Panc1 (cell line): ENCODE data around the gene HSD17B10. TPM values are rescaled to one million over a fixed set of nuclear protein-coding genes. Genes with fewer than 3 reads are reported as not detected.

Experiments used
- ATAC-seq: fragments of 200-7000 bp; cut with Tn5 transposase; 2 replicates; pipeline ENCODE4 v1.9.1; 2020; ENCODE audit warnings: mild to moderate bottlenecking, moderate library complexity
- BruUV-seq: library from RNA; stranded (reverse); fragments of 400-500 nt; replicated peaks from 2 replicates; lab custom pipeline; 2021; lab: Mats Ljungman, UMichigan
- CTCF ChIA-PET: fragments of 300-600 bp; sonication (Branson Sonifier 250); formaldehyde crosslinking; loops from one replicate; lab custom pipeline; 2022; ENCODE audit warnings: antibody characterized with exemption; lab: Charles Lee
- POLR2A ChIA-PET: fragments of 300-600 bp; sonication (Branson Sonifier 250); formaldehyde crosslinking; loops from one replicate; lab custom pipeline; 2022; ENCODE audit warnings: antibody characterized with exemption; lab: Charles Lee
- DNase-seq: peaks from one replicate; pipeline ENCODE4 v3.0.0-alpha.2; 2010; ENCODE audit warnings: low read depth, low spot score
- H3K27ac ChIP-seq: 2 replicates; pipeline ENCODE4 v1.5.1; 2011; ENCODE audit warnings: mild to moderate bottlenecking, low read length, inconsistent platforms
- H3K27me3 ChIP-seq: fragments of 200-500 bp; sonication (Bioruptor generic); 2 replicates; pipeline ENCODE4 v1.6.0; 2014; ENCODE audit warnings: low read length, inconsistent platforms; ENCODE audit not compliant: control insufficient read depth, insufficient read depth
- H3K36me3 ChIP-seq: fragments of 200-500 bp; sonication (Bioruptor generic); 2 replicates; pipeline ENCODE4 v1.5.1; 2014; ENCODE audit warnings: inconsistent platforms, mild to moderate bottlenecking, low read length, moderate library complexity; ENCODE audit not compliant: control insufficient read depth, insufficient read depth
- H3K4me1 ChIP-seq: 2 replicates; pipeline ENCODE4 v1.5.1; 2011; ENCODE audit warnings: inconsistent platforms, mild to moderate bottlenecking, low read length, moderate library complexity; ENCODE audit not compliant: control insufficient read depth, insufficient read depth
- H3K4me3 ChIP-seq, 2 experiments: 2 replicates each; pipeline ENCODE4 v1.5.1; 2011 to 2012; ENCODE audit warnings: low read depth in 2 of 2, low read length in 2 of 2, mild to moderate bottlenecking in 2 of 2, inconsistent platforms in 1 of 2, moderate library complexity in 1 of 2
- H3K9me3 ChIP-seq: fragments of 200-500 bp; sonication (Bioruptor generic); 2 replicates; pipeline ENCODE4 v1.5.1; 2014; ENCODE audit warnings: low read depth, mild to moderate bottlenecking, inconsistent platforms, low read length, moderate library complexity; ENCODE audit not compliant: control insufficient read depth, insufficient read depth
- POLR2AphosphoS5 ChIP-seq: IDR thresholded peaks from 2 replicates; pipeline ENCODE4 v1.6.1; 2012; ENCODE audit warnings: mild to moderate bottlenecking, low read depth, low read length, moderate library complexity
- SIN3A ChIP-seq: IDR thresholded peaks from 2 replicates; pipeline ENCODE4 v1.6.1; 2012; ENCODE audit warnings: low read depth, mild to moderate bottlenecking, low read length, moderate library complexity, borderline replicate concordance; ENCODE audit not compliant: insufficient read depth
- TCF7L2 ChIP-seq: IDR thresholded peaks from 2 replicates; pipeline ENCODE4 v1.6.1; 2011; ENCODE audit warnings: mild to moderate bottlenecking, low read depth, low read length, inconsistent platforms
- in situ Hi-C: cut with HindIII; loops from 2 replicates; pipeline ENCODE4 v1.10.0; 2016; ENCODE audit warnings: low sequenced_read_pairs, low pct_unique_long_range_greater_than_20kb
- intact Hi-C: fragments of 100-400 bp; cut with micrococcal nuclease; formaldehyde crosslinking; loops from one replicate; pipeline ENCODE4 v1.10.0; 2022; ENCODE audit not compliant: unreplicated experiment
- total RNA-seq: library from RNA; stranded (reverse); gene quantifications from one replicate; pipeline ENCODE4 v1.2.1, GENCODE V29; 2021; ENCODE audit not compliant: unreplicated experiment
- TF ChIP-seq, protein P1 (sequence below): fragments of 450-650 bp; IDR thresholded peaks from 2 replicates; pipeline ENCODE4 v1.5.1; 2017; ENCODE audit warnings: mild to moderate bottlenecking
- TF ChIP-seq, protein P2 (sequence below), 2 experiments: IDR thresholded peaks; 2 replicates each; pipeline ENCODE4 v1.6.1; 2011 to 2012; ENCODE audit warnings: low read depth in 2 of 2, control low read depth in 1 of 2, low read length in 1 of 2, mild to moderate bottlenecking in 1 of 2, moderate library complexity in 1 of 2; ENCODE audit not compliant: insufficient read depth in 1 of 2

Gene HSD17B10
- total RNA-seq, 1 experiment from 2014 or later: 216 TPM

DNA sequence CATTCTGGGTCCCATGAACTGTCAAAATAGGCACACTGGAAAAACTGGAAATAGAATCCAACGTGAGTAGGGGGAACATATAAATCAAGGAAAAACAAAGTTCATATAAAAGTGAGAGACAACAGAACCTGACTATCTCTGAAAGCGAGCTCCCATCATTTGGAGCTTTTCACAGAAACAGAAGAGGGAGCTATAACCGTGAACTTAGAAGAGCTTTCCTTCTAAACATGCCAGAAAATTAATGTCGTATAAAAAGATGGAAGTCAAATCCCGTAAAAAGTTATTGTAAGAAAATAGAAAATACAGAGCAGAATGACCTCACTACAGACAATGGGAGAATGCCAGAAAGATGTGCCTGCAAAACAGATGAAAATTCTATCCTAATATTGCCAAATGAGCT, 23.9 kb upstream of the HSD17B10 start:
- BruUV-seq: no TSS peak
- CTCF ChIA-PET: interaction anchor here (1.3 kb wide), 1 partner anchor 23 kb away, joined by 7 read pairs; no protein-coding TSS in a partner anchor
- in situ Hi-C loops (no loop called here), intact Hi-C loops (no loop called here)
- POLR2A ChIA-PET: no interaction called here
- no peaks in the 10 kb centered on the region for H3K4me1 ChIP-seq
- DNase-seq (no peak), ATAC-seq (no peak)
- no peaks in the 10 kb centered on the region for H3K27me3 ChIP-seq
- no peak for TF ChIP-seq POLR2AphosphoS5
- TF ChIP-seq, protein P1, sequence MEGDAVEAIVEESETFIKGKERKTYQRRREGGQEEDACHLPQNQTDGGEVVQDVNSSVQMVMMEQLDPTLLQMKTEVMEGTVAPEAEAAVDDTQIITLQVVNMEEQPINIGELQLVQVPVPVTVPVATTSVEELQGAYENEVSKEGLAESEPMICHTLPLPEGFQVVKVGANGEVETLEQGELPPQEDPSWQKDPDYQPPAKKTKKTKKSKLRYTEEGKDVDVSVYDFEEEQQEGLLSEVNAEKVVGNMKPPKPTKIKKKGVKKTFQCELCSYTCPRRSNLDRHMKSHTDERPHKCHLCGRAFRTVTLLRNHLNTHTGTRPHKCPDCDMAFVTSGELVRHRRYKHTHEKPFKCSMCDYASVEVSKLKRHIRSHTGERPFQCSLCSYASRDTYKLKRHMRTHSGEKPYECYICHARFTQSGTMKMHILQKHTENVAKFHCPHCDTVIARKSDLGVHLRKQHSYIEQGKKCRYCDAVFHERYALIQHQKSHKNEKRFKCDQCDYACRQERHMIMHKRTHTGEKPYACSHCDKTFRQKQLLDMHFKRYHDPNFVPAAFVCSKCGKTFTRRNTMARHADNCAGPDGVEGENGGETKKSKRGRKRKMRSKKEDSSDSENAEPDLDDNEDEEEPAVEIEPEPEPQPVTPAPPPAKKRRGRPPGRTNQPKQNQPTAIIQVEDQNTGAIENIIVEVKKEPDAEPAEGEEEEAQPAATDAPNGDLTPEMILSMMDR: peak; percentile 44; the same call in 1 of the 2 replicates
- no peak overlapping the region for H3K27ac ChIP-seq
- no peaks in the 10 kb centered on the region for H3K9me3 ChIP-seq
- H3K4me3 ChIP-seq: no peak overlapping the region
- no peaks in the 10 kb centered on the region for H3K36me3 ChIP-seq

DNA sequence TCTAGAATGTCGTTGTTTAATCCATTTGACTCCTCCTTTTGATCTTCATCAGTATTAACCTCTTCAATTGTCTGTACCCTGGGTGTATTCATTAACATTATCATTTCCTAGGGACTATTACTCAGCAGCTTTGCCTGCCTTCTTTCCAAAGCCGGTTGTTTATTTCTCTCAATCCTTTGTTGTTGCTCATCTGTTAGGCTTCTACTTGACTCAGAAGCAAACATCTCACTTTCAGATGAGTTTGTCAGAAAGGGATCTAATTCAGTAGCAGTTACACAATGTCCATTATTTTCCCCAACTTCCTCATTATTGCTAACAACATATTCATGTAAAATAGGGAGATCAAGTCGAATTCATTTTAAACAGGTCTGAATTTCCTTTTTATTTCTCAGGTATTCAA, 22.1 kb upstream of the HSD17B10 start:
- CTCF ChIA-PET: no interaction called here
- Histone ChIP-seq H3K27me3 (no peaks in the 10 kb centered on the region), H3K4me3 (no peak overlapping the region), H3K27ac (no peak overlapping the region), H3K36me3 (no peaks in the 10 kb centered on the region), H3K9me3 (no peaks in the 10 kb centered on the region), H3K4me1 (no peaks in the 10 kb centered on the region)
- TF ChIP-seq POLR2AphosphoS5 (no peak), SIN3A (no peak), TCF7L2 (no peak)
- TF ChIP-seq, protein P2, sequence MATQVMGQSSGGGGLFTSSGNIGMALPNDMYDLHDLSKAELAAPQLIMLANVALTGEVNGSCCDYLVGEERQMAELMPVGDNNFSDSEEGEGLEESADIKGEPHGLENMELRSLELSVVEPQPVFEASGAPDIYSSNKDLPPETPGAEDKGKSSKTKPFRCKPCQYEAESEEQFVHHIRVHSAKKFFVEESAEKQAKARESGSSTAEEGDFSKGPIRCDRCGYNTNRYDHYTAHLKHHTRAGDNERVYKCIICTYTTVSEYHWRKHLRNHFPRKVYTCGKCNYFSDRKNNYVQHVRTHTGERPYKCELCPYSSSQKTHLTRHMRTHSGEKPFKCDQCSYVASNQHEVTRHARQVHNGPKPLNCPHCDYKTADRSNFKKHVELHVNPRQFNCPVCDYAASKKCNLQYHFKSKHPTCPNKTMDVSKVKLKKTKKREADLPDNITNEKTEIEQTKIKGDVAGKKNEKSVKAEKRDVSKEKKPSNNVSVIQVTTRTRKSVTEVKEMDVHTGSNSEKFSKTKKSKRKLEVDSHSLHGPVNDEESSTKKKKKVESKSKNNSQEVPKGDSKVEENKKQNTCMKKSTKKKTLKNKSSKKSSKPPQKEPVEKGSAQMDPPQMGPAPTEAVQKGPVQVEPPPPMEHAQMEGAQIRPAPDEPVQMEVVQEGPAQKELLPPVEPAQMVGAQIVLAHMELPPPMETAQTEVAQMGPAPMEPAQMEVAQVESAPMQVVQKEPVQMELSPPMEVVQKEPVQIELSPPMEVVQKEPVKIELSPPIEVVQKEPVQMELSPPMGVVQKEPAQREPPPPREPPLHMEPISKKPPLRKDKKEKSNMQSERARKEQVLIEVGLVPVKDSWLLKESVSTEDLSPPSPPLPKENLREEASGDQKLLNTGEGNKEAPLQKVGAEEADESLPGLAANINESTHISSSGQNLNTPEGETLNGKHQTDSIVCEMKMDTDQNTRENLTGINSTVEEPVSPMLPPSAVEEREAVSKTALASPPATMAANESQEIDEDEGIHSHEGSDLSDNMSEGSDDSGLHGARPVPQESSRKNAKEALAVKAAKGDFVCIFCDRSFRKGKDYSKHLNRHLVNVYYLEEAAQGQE (IDR thresholded peaks at IDR 0.05; ENCODE audit: insufficient read depth in 1 of 2, low read depth in 2 of 2, low read length in 1 of 2): no peak
- TF ChIP-seq, protein P1: no peak
- intact Hi-C loops: no loop called here
- POLR2A ChIA-PET: interaction anchor here (0.6 kb wide), 1 partner anchor 37 kb away, joined by 4 read pairs; no protein-coding TSS in a partner anchor
- no TSS peak for BruUV-seq
- DNase-seq: no peak
- in situ Hi-C loops: no loop called here
- ATAC-seq: peak; percentile 62; the same call in 1 of the 2 replicates
